ENCODE data around the gene TMEM117.

GRCh38 chr12:44342371-44342770 is 506.5 kb downstream of the TMEM117 start:
- TF ChIP-seq CTCF (IDR thresholded peaks at IDR 0.05; ENCODE audit: insufficient read depth, low read depth, low read length) (no peak), EZH2 (IDR thresholded peaks at IDR 0.05; ENCODE audit: insufficient read depth, low read length) (no peak)
